Midbrain (tissue), 1 donor: ENCODE measurements around the gene SLC22A23.

ENCODE experiments used
- DNase-seq: peaks from one replicate; lab custom pipeline; 2025; lab: John Stamatoyannopoulos, UW

SLC22A23 gene

DNA sequence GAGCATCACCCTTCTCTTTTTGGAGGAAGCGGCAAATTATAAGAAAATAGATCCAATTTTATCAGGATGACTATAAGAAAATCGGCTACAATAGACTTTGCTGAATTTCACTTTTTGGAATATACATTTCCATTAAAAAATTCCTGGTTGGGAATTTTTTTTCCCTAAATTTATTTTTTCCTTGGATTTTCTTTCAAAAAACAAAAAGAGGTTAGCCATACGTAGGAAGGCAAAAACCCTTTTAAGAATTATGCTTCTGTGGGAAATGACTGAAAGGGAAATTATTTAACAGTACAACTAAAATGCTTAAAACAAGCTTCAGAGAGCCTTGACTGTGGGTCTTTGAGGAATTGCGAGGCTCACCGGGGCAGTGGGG lies 86.9 kb downstream of the SLC22A23 start:
- DNase-seq: no peak

GRCh38 chr6:3368685-3369084 lies 88.2 kb downstream of the SLC22A23 start:
- no peak for DNase-seq

DNA sequence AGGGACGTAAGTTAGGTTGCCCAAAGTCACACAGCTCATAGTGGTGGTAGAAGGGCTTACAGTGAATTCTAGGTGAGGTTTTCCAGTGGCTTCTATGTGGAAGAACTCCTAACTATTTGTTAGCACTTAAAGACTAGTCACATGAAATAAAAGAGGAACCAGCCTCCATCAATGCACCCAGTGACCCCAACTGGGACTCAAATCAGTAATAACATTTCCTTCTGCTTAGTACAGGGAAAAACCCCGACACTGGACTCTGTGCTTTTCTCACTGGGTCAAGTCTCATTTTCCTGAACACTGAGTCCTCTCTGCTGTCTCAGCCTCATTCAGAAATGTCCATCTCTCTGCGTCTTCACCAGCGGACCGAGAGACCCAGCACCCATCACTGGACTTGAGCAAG lies 89.2 kb downstream of the SLC22A23 start:
- DNase-seq: no peak

DNA sequence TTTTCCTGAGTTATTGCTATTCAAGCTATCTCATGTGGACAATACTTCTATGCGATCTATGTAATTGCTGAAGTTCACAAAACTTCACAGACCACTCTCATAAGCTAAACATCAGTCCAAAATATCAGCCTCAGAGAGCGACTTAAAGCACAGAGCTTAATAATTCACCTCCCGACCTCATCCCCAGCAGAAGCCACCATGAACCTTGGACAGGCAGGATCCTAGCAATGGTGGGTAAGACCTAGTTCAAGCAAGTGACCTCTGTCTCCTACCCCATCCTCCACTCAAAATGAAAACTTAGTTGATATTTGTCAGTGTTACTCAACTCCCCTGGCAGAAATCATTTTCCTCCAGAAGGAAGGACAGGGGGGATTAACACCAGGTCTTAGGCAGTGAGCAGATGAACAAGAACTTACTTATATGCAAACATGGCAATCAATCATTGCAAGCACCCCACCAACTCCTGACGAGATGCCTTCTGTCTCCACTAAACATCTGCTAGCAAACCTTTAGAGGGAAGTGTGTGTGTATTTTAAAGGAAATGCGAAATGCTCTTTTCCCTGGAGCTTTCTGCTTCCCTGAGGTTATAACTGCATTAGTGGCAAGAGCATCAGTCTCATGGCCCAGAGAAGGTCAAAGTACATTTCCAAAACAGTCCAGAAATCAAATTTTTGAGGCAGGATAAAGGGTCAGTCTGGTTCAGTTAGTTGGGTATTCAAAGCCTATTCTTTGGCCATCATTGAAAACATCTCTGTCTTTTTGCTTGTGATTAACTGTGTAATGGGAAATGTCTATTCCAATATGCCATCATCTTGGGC lies 90.0 kb downstream of the SLC22A23 start:
- no peak for DNase-seq

DNA sequence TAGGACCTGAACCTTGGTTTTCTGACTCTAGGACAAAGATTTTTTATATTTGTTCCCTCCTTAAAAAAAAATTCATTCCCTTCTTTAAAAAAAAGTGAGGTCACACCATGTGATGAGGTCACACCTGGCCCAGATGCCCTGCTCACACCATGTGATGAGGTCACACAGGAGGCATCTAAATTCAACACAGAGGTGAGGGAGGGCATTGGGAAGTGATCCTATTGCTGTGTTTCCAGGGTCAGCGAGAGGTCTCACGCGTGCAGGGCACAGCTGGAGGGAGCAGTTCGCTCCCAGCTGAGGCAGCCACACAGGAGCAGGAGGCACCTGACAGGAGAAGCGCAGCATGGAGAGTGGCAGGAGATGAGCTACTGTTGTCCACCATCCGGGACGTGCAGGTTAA lies 92.5 kb downstream of the SLC22A23 start:
- DNase-seq: no peak

- no peak for DNase-seq
Observed at GRCh38 chr6:3363296-3364025, 93.4 kb downstream of the SLC22A23 start.

GRCh38 chr6:3361312-3362037 lies 95.4 kb downstream of the SLC22A23 start:
- no peak for DNase-seq

DNA sequence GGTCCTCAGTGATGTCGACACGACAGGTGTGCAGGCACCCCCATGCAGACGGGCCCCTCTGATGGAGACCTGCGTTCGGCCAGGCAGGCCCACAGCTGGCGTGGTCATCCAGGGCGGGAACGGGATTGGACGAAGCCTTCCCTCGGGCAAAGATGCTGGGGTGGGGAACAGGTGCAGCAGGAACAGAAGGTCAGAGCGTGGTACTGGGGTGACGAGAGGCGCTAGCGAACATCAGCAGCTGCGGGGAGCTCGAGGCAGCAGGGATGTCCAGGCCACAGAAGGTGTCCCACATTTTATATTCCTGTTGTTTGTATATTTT lies 96.2 kb downstream of the SLC22A23 start:
- DNase-seq: no peak

DNA sequence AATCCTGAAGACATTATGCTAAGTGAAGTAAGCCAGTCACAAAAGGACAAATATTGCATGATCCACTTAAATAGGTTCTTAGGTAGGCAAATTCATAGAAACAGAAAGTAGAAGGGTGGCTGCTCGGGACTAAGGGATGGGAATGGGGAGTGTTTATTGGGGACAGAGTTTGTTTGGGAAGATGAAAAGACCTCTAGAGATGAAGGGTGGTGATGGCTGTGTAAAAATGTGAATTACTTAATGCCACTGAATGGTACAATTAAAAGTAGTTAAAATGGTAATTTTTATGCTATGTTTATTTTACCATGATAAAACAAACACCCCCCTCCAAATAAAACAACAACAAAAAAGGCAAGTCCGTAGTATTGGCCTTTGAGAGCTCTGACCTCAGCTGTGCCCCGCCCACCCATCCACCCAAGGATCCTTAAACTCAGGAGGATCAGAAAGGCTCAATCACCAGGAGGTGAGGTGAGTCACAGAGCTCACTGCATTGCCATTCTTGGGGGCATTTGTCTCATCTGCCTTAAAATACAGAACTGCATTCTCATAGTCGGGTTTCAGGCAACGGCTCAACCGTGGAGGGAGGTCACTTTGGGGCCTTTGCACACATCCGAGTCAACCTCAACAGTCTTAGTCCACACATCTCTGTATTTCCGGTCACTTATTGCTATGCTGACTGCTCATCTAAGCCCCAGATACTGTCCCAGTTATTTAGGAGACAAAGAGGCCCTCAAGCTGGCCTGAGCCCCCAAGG lies 96.7 kb downstream of the SLC22A23 start:
- DNase-seq: no peak

DNA sequence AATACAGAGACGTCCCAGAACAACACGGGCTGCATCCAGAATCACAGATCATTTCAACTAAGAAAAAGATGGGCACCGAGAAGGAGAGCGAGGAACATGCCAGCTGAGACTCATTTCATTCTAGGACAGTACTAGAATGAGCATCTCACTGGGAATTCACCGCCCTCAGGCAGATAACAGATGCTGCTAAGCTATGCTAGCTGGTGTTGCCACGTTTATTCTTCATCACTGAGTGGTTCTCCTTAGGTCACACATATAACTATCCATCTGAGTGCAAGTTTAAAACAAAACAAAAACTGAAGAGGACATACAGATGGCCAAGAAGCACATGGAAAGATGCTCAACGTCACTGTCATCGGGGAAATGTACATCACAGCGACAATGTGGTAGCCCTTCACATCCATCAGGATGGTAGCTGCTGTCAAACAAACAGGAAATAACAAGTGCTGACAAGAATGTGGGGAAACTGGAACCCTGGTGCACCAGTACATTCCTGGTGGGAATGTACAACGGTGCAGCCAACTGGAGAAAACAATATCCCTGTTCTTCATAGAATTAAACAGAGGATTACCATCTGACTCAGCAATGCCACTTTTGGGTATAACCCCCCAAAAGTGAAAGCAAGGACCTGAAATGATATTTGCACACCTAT lies 97.6 kb downstream of the SLC22A23 start:
- peak; percentile 26 for DNase-seq

DNA sequence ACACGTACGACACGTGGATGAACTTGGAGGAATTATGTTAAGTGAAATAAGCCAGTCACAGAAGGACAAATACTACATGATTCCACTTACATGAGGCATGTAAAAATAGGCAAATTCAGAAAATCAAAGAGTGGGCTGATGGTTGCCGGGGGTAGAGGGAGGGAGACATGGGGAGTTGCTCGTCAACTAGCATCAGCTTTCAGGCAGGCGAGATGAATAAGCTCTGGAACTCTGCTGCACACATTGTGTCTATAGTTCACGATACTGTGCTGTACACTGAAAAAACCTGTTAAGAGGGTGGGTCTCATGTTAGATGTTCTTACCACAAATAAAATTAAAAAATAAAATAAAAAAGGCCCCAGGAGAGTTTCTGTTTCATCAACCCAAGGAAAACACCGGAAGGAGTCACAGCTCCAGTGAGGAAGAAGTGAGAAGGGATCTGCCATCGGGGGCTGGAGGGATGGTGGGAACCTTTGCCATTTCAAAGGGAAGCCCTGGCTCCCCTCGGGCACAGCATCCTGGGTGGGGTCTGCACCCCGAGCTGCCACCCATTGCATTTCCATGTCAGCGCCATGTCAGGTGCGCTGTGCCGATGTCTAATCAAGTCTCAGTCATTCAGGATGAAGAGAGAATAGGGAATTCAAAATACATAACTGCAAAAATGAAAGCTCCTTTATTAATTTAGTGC lies 98.3 kb downstream of the SLC22A23 start:
- no peak for DNase-seq

DNA sequence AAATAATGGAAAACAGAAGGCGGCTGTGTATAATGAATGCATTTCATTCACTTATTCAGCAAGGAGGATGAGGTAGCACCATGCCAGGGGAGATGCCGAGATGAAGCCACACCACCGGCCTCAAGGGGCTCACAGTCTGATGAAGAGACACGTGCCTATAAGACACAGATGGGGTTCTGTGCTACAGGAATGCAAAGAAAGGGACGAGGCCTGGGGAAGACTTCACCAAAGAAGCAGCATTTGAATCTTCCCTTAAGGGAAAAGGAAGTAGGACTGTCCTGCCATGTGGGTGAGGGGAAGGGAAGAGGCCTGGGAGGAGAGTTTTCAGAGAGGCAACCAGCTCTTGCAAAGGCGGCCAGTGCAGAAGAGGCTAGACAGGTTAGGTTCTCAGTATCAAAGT lies 99.2 kb downstream of the SLC22A23 start:
- peak; percentile 58 for DNase-seq

DNA sequence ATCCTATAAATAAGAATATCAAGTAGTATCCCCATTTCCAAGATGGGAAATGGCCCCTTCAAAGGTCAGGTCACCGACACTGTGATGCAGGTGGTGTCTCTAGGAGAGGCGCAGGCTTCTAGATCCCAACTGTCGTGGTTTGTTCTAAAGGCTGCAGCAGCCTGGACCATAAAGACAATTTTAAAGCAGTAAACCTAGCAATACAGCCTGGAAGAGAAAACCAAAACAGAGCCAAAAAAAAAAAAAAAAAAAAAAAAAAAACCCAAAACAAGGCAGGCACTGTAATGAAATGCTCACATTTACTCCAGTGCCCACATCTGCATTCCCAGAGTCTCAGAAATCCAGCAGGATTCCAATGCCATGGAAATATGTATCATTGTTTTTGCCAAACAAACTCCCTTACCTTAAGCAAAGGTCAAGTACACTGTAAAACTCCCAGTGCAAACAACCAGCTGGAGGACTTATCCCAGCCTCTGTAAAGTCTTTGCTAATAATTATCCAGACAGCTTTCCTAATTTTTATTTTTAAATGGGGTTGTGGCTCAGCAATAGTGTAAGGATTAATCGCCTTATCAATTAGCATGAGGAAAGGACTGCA lies 99.9 kb downstream of the SLC22A23 start:
- peak; percentile 58 for DNase-seq

DNA sequence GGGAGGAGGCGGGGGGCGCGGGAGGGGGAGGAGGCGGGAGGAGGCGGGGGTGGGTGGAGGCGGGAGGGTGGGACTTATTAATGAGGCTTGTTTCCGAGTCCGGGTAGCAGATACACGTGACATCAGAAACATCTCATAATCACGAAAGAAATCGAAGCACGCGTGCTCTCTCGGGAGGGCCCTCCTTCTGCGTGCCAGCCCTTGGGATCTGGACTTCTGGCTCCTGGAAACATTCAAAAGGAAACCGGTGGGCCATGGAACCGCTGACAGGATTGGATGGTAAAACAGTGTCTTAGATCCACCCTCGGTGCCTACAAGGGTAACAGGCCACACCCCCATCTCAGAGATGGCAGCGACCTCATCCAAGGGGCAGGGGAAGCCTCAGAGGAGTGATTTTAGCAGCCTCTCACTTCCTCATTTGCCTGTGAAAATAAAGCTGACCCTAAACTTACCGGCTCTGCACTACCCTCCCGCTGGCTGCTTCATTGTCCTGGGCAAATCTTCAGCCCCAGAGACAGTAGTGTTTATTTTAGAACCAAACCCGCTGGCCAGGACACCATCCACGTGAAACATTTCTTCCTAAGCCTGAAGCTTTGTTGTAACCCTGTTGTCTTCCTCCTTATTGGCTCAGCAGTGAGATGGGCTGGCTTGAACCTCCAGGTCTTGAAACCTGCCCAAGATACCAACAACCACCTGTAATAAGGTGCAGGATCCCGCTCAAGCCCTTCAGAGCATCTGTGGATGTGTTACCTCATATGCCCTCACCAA lies 100.6 kb downstream of the SLC22A23 start:
- DNase-seq: peak; percentile 78

DNA sequence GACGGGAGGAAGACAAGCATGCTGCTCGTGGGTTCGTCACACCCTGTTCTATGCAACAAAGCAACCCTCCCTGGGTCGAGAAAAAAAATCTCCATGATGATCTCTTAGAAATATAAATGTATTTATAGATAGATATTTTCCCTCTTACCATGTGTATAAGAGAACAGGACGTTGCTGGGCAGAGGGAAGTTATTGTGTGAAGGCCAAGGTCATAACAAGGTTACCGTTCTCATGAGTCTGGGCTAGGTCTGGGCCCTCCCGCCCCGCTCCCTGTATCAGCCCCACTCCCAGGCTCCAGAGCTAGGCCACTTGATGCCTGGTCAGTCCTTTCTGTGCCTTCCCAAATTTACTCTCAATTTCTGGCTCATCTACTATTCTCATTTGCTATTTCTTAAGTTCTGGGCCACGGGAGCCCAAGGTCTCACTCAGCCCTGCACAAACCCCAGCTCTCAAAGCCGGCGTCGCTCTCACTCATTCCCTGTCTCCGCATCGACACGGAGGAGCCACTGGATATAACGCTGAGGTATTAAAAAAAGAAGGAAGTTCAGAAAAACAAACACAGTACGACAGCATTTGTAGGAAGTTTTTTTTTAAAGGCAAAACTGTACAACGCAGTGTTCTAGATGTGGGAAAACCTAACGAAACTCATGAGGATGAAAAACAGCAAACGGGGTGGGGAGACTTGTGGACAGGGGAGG lies 101.3 kb downstream of the SLC22A23 start:
- peak; percentile 68 for DNase-seq

DNA sequence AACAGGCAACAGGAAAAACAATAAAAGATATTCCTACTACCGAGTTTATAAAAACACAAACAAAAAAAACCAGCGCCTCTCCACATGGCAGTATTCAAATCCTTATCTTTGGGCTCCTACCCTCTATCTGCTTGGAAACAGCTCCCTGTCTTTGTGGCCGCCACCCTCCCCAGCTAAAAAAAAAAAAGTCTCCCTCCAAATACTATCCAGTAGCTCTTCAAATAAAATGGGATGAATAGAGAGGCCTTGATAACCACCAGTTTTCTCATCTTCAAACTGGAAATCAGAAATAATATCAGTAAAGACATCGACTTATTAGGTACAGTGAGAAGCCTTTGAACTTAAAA lies 101.9 kb downstream of the SLC22A23 start:
- no peak for DNase-seq

- no peak for DNase-seq
Observed at GRCh38 chr6:3353939-3354338, 102.9 kb downstream of the SLC22A23 start.

GRCh38 chr6:3353213-3353903 lies 103.5 kb downstream of the SLC22A23 start:
- DNase-seq: no peak

GRCh38 chr6:3352678-3353077 lies 104.2 kb downstream of the SLC22A23 start:
- no peak for DNase-seq
